GM06990 (cell line): Measurements from ENCODE around the gene GKN1.

Experiments used
- DNase-seq: peaks from one replicate; pipeline ENCODE4 v3.0.0-alpha.2; 2011; ENCODE audit not compliant: insufficient read length; ENCODE audit errors: extremely low read depth
- H3K27me3 ChIP-seq: replicated peaks from 2 replicates; pipeline ENCODE4 v1.6.0; 2011; ENCODE audit warnings: low read length; ENCODE audit not compliant: control insufficient read depth, insufficient read depth
- H3K36me3 ChIP-seq: 2 replicates; pipeline ENCODE4 v1.5.1; 2011; ENCODE audit warnings: low read length; ENCODE audit not compliant: control insufficient read depth, insufficient read depth
- H3K4me3 ChIP-seq: replicated peaks from 2 replicates; pipeline ENCODE4 v1.5.1; 2011; ENCODE audit warnings: low read depth, mild to moderate bottlenecking, control low read depth, low read length
- TF ChIP-seq, protein P1 (sequence below): IDR thresholded peaks from 2 replicates; pipeline ENCODE4 v1.5.1; 2011; ENCODE audit warnings: low read length, control low read depth, mild to moderate bottlenecking, inconsistent platforms; ENCODE audit not compliant: insufficient read depth, poor library complexity, severe bottlenecking

GKN1 gene, protein sequence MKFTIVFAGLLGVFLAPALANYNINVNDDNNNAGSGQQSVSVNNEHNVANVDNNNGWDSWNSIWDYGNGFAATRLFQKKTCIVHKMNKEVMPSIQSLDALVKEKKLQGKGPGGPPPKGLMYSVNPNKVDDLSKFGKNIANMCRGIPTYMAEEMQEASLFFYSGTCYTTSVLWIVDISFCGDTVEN

DNA sequence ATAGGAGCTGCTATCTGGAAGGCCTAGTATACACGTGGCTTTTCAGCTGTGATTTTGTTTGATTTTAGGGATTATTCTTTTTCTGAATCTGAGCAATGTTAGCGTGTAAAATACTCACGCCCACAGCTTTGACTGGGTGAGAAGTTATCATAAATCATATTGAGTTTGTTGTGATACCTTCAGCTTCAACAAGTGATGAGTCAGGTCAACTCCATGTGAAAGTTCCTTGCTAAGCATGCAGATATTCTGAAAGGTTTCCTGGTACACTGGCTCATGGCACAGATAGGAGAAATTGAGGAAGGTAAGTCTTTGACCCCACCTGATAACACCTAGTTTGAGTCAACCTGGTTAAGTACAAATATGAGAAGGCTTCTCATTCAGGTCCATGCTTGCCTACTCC is at the start of gene GKN1:
Gene GKN1 (plus strand): TSS at position 386 of the 400 bp plus-strand sequence. CDS start 42 bp downstream, outside the sequence.
- DNase-seq: no peak
- H3K27me3 ChIP-seq: no peaks in the 10 kb centered on the region; the same call in 1 of the 2 replicates
- no peak within 1 kb of the TSS for H3K4me3 ChIP-seq
- TF ChIP-seq, protein P1, sequence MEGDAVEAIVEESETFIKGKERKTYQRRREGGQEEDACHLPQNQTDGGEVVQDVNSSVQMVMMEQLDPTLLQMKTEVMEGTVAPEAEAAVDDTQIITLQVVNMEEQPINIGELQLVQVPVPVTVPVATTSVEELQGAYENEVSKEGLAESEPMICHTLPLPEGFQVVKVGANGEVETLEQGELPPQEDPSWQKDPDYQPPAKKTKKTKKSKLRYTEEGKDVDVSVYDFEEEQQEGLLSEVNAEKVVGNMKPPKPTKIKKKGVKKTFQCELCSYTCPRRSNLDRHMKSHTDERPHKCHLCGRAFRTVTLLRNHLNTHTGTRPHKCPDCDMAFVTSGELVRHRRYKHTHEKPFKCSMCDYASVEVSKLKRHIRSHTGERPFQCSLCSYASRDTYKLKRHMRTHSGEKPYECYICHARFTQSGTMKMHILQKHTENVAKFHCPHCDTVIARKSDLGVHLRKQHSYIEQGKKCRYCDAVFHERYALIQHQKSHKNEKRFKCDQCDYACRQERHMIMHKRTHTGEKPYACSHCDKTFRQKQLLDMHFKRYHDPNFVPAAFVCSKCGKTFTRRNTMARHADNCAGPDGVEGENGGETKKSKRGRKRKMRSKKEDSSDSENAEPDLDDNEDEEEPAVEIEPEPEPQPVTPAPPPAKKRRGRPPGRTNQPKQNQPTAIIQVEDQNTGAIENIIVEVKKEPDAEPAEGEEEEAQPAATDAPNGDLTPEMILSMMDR: no peak
- H3K36me3 ChIP-seq: no peaks in the 10 kb centered on the region

DNA sequence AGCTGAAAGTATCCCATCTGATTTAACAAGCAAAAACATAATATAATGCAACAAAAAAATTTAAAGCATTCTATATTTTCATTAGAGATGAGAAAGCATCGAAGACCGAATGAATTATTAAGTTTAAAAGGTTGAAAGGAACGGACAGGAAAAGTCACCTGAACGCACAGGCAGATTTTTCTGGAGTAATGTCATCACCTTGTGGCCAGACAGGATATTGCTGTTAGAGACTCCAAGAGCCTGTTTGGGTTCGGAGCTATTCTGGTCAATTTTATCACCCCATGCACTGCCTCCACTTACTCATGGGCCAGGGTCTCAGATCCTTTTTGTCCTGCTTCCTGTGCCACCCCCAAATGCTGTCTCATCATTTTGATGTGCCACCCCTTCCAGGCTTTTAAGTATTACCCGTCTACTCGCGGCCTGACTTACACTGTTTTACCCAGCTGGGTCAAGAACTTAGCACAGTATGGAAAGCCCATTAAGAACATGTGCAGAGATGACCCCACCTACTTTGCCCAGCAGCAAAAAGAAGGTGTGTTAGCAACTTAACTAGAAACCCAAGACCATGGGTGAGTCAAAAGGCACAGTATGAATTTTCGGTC is 49.0 kb upstream of the GKN1 start:
- no peak overlapping the region for H3K4me3 ChIP-seq
- H3K27me3 ChIP-seq: peaks cover 2% of the 10 kb centered on the region; the same call in 1 of the 2 replicates
- TF ChIP-seq, protein P1: peak; percentile 95
- DNase-seq: no peak
- no peaks in the 10 kb centered on the region for H3K36me3 ChIP-seq

DNA sequence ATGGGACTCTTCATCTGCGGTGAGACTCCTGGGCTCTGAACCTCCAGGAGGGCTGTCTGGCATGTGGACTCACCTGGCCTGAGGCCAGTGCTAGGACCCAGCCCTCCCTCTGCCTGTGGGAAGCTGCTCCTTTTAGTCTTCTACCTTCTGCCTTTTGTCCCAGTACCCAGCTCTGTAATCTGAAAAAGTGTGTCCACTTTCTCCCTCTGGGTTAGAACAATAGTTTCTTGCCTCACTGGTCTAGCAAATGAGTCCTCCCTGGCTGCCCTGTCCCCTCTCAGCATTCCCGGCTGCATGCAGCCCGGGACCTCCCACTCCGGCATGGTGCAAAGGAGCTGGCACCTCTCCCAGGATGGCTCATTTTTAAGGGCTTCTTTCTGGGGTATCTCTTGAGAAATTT is 47.6 kb upstream of the GKN1 start:
- Histone ChIP-seq H3K36me3 (no peaks in the 10 kb centered on the region), H3K4me3 (no peak overlapping the region), H3K27me3 (peaks cover 2% of the 10 kb centered on the region; the same call in 1 of the 2 replicates)
- no peak for DNase-seq
- TF ChIP-seq, protein P1: no peak

DNA sequence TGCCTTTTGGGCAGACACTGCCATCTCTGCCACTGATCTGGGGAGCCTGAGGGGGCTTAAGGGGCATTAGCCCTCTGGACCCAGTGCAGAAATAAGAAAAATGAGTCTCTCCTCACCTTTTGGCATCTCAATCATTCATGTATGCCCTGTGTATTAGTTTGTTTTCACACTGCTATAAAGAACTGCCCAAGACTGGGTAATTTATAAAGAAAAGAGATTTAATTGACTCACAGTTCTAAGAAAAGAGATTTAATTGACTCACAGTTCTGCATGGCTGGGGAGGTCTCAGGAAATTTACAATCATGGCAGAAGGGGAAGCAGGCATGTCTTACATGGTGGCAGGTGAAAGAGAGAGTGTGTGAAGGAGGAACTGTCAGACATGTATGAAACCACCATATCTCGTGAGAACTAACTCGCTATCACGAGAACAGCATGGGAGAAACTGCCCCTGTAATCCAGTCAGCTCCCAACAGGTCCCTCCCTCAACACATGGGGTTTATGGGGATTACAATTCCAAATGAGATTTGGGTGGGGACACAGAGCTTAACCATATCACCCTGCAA is 43.2 kb upstream of the GKN1 start:
- TF ChIP-seq, protein P1: no peak
- Histone ChIP-seq H3K36me3 (no peaks in the 10 kb centered on the region), H3K27me3 (peaks cover 3% of the 10 kb centered on the region), H3K4me3 (no peak overlapping the region)
- no peak for DNase-seq

DNA sequence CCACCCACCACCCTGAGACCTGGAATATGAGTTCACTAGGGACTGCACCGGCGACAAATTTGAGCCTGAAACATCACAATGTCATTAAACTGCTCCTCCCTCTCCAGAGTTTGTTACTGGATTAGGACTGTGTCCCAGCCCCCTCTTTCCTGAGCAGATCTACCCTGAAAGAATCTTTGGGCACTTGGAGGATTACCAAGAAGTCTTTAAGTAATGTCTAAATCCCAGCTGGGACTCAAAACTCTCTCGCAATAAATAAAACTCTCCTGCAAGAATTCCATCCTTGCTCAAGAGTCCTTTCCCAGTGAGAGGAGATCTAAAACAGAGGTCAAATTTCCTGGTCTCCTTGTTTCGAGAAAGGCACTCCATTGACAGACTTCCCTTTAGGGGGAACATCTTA is 42.6 kb upstream of the GKN1 start:
- no peaks in the 10 kb centered on the region for H3K36me3 ChIP-seq
- no peak for DNase-seq
- peaks cover 3% of the 10 kb centered on the region for H3K27me3 ChIP-seq
- H3K4me3 ChIP-seq: no peak overlapping the region
- TF ChIP-seq, protein P1: no peak
